Upper lobe of right lung (tissue), 1 donor: ENCODE data around the gene LCA5L. TPM values are rescaled to one million over a fixed set of nuclear protein-coding genes. Genes with fewer than 3 reads are reported as not detected.
"Not testable (repeated sequence)": the region's sequence is repeated elsewhere in the genome, so short reads cannot be mapped to it uniquely, and the experiment has no call there.

Source experiments
- ATAC-seq: fragments of 200-7000 bp; cut with Tn5 transposase; one replicate; pipeline ENCODE4 v1.9.1; 2020; ENCODE audit warnings: mild to moderate bottlenecking, moderate library complexity
- DNase-seq: peaks from one replicate; pipeline ENCODE4 v3.0.0-alpha.2; 2020
- H3K27ac ChIP-seq: fragments of 200-600 bp; one replicate; pipeline ENCODE4 v1.8.0; 2022
- H3K27me3 ChIP-seq: fragments of 200-600 bp; one replicate; pipeline ENCODE4 v1.8.0; 2022; ENCODE audit warnings: mild to moderate bottlenecking
- H3K36me3 ChIP-seq: fragments of 200-600 bp; one replicate; pipeline ENCODE4 v1.8.0; 2022
- H3K4me1 ChIP-seq: fragments of 200-600 bp; one replicate; pipeline ENCODE4 v1.8.0; 2022
- H3K4me3 ChIP-seq: fragments of 200-600 bp; one replicate; pipeline ENCODE4 v1.8.0; 2022; ENCODE audit warnings: mild to moderate bottlenecking
- H3K9me3 ChIP-seq: fragments of 200-600 bp; one replicate; pipeline ENCODE4 v1.8.0; 2022
- intact Hi-C: fragments of 100-400 bp; cut with DNase I; formaldehyde crosslinking; loops from one replicate; pipeline ENCODE4 v1.11.0; 2022
- total RNA-seq: library from RNA; stranded (reverse); fragmentation: NEBNext Ultra II Directional; extraction: Animal tissue kit (Norgen Biotek cat#: 25700); gene quantifications from one replicate; pipeline ENCODE4 v1.2.1, GENCODE V29; 2021
- TF ChIP-seq, protein P1 (sequence below): fragments of 200-600 bp; IDR thresholded peaks from one replicate; pipeline ENCODE4 v1.8.0; 2022; ENCODE audit warnings: antibody characterized with exemption
- donor health status: DM: no; HTN: yes; CAD: no; lungs with severe emphysema.

LCA5L gene
- total RNA-seq, 1 donor from 2014 or later = 1.8 TPM

DNA sequence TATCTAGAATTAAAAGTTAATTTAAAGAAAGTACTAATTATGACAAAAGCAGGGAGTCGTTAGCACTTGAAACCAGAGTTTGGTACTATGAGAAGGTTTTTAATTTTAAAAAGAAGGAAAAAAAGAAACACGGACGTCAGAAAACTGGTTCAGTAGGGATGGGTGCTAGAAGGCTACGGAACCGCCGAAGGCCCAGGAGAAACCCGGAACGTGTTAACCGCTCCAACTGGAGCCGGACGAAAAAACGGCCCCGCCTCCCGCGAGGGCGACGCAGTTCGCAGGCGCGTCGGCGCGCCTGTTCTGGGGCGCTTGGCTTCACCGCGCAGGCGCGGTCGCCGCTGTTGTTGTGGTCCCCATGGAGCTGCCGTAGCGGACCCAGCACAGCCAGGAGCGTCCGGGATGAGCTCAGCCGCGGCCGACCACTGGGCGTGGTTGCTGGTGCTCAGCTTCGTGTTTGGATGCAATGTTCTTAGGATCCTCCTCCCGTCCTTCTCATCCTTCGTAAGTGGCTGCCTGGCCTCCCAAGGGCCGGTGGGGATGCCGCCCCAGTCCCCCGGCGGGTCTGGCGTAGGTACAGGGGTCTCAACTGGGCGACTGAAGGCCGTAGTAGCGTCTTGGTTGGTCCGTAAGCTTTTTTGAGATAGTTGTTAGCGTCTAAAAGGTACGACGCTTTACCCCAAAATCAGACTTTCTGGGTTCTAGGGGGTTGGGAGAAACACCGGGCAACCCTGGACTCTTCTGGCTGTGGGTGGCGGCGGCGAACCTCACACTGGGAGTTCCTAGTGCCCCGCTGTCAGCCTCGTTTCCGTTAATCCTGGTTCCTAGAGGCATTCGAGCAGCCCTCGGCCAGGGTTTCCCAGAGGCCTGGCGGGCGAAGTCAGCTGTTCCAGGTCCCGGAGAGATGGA lies 65.3 kb downstream of the LCA5L start:
- ATAC-seq (peak; percentile 99), DNase-seq (peak; percentile 98)
- Histone ChIP-seq H3K9me3 (no peaks in the 10 kb centered on the region), H3K4me3 (peak overlapping the region; percentile 74), H3K27me3 (no peaks in the 10 kb centered on the region), H3K36me3 (no peaks in the 10 kb centered on the region), H3K27ac (peak overlapping the region; percentile 91), H3K4me1 (peaks cover 4% of the 10 kb centered on the region)
- intact Hi-C loops = loop anchor here (10.0 kb wide), 1 partner anchor 65 kb away; the partner anchor contains the start of gene BRWD1
- TF ChIP-seq, protein P1, sequence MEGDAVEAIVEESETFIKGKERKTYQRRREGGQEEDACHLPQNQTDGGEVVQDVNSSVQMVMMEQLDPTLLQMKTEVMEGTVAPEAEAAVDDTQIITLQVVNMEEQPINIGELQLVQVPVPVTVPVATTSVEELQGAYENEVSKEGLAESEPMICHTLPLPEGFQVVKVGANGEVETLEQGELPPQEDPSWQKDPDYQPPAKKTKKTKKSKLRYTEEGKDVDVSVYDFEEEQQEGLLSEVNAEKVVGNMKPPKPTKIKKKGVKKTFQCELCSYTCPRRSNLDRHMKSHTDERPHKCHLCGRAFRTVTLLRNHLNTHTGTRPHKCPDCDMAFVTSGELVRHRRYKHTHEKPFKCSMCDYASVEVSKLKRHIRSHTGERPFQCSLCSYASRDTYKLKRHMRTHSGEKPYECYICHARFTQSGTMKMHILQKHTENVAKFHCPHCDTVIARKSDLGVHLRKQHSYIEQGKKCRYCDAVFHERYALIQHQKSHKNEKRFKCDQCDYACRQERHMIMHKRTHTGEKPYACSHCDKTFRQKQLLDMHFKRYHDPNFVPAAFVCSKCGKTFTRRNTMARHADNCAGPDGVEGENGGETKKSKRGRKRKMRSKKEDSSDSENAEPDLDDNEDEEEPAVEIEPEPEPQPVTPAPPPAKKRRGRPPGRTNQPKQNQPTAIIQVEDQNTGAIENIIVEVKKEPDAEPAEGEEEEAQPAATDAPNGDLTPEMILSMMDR = no peak

DNA sequence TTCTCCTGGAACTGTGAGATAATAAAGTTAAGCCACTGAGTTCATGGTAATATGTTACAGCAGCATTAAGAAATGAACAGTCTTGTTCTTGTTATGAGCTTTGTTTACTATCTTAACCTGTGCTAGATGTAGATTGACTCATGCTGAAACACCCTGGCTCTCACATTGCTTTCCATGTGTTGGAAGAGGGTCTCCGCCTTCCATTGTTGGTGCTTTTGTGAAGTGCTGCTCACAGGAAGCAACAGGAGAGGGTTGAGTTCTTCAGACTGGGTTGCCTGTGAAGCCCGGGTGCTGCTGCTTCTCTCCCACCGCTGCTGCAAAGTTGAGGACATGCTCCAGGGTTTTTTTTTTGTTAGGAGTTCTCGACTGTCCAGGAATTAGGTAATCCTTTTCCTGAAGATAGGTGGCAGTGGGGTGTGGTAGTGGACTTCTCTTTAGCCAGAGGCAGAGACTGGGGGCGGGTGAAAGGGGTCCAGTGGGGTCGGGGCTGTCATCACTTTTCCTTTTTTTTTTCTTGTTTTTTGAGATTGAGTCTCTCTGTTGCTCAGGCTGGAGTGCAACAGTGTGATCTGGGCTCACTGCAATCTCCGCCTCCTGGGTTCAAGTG lies 68.0 kb downstream of the LCA5L start:
- no peaks in the 10 kb centered on the region for H3K36me3 ChIP-seq
- H3K4me1 ChIP-seq = peaks cover 4% of the 10 kb centered on the region
- ATAC-seq = no peak
- H3K9me3 ChIP-seq = no peaks in the 10 kb centered on the region
- no peak overlapping the region for H3K4me3 ChIP-seq
- no peak for DNase-seq
- no peaks in the 10 kb centered on the region for H3K27me3 ChIP-seq
- H3K27ac ChIP-seq = no peak overlapping the region
- intact Hi-C loops = no loop called here
- TF ChIP-seq, protein P1 = no peak

DNA sequence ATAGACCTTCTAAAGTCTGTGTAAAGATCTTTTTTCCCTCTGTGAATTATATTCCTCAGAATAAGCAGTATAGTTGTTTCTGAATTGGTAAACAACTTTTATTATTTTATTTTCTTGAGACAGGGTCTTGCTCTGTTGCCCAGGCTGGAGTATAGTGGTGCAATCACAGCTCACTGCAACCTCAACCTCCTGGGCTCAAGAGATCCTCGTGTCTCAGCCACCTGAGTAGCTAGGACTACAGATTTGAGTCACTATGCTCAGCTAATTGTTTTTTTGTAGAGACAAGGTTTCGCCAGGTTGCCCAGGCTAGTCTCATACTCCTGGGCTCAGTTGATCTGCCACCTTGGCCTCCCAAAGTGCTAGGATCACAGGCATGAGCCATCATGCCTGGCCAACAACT lies 70.1 kb downstream of the LCA5L start:
- DNase-seq (no peak), ATAC-seq (no peak)
- TF ChIP-seq, protein P1 = no peak
- Histone ChIP-seq H3K4me3 (no peak overlapping the region), H3K4me1 (peaks cover 7% of the 10 kb centered on the region), H3K36me3 (no peaks in the 10 kb centered on the region), H3K27me3 (no peaks in the 10 kb centered on the region), H3K27ac (no peak overlapping the region), H3K9me3 (no peaks in the 10 kb centered on the region)
- intact Hi-C loops = no loop called here

DNA sequence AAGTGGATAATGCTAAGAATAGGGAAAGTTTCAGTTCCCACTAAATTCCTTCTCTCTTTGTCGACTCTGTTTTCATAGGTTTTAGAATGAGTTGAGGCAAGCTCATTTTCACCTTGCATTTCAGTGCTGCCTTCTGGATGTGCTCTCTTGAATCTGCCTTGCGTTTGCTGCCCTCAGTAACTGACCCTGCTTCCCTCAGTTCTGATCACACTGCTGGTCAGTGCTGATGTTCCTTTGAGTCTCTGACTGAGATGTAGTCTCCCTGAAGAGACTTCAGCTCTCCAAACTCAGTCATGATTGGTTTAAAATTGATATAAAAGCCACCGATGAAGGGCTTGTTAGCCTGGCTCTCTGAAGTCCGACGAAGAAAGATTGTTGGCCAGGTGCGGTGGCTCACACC lies 71.5 kb downstream of the LCA5L start:
- Histone ChIP-seq H3K9me3 (no peaks in the 10 kb centered on the region), H3K4me3 (no peak overlapping the region), H3K27ac (no peak overlapping the region), H3K4me1 (peaks cover 3% of the 10 kb centered on the region), H3K27me3 (no peaks in the 10 kb centered on the region), H3K36me3 (no peaks in the 10 kb centered on the region)
- no peak for ATAC-seq
- no peak for DNase-seq
- intact Hi-C loops = no loop called here
- TF ChIP-seq, protein P1 = no peak

DNA sequence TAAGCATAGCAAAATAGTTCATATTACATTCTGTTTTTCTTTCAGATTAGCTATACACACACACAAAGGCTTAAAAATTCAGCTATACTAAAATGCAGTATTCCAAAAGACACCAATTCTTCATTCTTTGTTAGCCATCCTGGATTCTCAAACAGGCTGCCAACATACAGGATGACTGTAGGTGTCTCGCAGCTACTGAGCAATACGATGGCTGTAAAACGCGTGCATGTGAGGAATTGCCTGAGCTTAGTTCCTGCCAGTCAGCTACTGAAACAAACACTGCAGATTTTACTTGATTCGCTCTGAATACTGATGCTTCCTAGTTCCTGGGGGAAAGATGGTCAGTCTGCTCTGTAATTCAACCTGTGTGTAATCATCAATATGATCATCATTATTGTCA lies 71.9 kb downstream of the LCA5L start:
- ATAC-seq = no peak
- H3K4me3 ChIP-seq = no peak overlapping the region

DNA sequence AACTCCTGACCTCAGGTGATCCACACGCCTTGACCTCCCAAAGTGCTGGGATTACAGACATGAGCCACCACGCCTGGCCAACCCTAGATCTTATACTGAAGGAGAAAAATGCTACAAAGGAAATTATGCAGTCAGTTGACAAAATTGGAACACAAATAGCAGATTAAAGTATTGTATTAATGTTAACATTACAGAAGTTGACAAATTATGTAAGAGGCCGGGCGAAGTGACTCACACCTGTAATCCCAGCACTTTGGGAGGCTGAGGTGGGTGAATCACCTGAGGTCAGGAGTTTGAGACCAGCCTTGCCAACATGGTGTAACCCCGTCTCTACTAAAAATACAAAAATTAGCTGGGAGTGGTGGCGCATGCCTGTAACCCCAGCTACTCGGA lies 75.7 kb downstream of the LCA5L start:
- intact Hi-C loops, H3K4me1 ChIP-seq, DNase-seq, H3K36me3 ChIP-seq, H3K27ac ChIP-seq, H3K4me3 ChIP-seq, H3K9me3 ChIP-seq, ATAC-seq, H3K27me3 ChIP-seq: not testable (repeated sequence)

More for the DNA sequence above, 71.9 kb downstream of the LCA5L start:
- Histone ChIP-seq H3K9me3 (no peaks in the 10 kb centered on the region), H3K36me3 (no peaks in the 10 kb centered on the region), H3K27me3 (no peaks in the 10 kb centered on the region), H3K27ac (no peak overlapping the region), H3K4me1 (peaks cover 3% of the 10 kb centered on the region)
- intact Hi-C loops = no loop called here
- TF ChIP-seq, protein P1 = peak; percentile 10
- DNase-seq = no peak
